ENCODE measurements around the gene GAGE10.

- TF ChIP-seq JUN (IDR thresholded peaks at IDR 0.05; ENCODE audit: borderline replicate concordance, insufficient read depth, insufficient read length, low read depth) (no peak), CTCF (IDR thresholded peaks at IDR 0.05; ENCODE audit: extremely low read depth in 1 of 2, insufficient read depth in 1 of 2, low read depth in 1 of 2, low read length in 2 of 2) (no peak), MAX (IDR thresholded peaks at IDR 0.05; ENCODE audit: insufficient read depth, insufficient read length) (no peak), POLR2AphosphoS5 (IDR thresholded peaks at IDR 0.05; ENCODE audit: insufficient read depth, low read depth, low read length) (no peak), POLR2A (IDR thresholded peaks at IDR 0.05; ENCODE audit: low read depth, low read length) (no peak), MYC (IDR thresholded peaks at IDR 0.05; ENCODE audit: low read depth, low read length) (no peak), EZH2 (IDR thresholded peaks at IDR 0.05; ENCODE audit: borderline replicate concordance, low read depth, low read length, severe bottlenecking) (no peak), FOS (IDR thresholded peaks at IDR 0.05; ENCODE audit: borderline replicate concordance, insufficient read depth, low read length) (no peak), GATA2 (IDR thresholded peaks at IDR 0.05; ENCODE audit: insufficient read depth, insufficient read length, low read depth, low read length) (no peak)
These were observed 39.8 kb upstream of the GAGE10 start for GRCh38 chrX:49263631-49264030.
